IPS-NIHi7 (cell line): ENCODE measurements around the gene FTCD.

Experiments used
- DNase-seq: peaks from one replicate; pipeline ENCODE4 v3.0.0; 2012; ENCODE audit warnings: mixed read lengths; ENCODE audit errors: extremely low spot score

The FTCD gene

DNA sequence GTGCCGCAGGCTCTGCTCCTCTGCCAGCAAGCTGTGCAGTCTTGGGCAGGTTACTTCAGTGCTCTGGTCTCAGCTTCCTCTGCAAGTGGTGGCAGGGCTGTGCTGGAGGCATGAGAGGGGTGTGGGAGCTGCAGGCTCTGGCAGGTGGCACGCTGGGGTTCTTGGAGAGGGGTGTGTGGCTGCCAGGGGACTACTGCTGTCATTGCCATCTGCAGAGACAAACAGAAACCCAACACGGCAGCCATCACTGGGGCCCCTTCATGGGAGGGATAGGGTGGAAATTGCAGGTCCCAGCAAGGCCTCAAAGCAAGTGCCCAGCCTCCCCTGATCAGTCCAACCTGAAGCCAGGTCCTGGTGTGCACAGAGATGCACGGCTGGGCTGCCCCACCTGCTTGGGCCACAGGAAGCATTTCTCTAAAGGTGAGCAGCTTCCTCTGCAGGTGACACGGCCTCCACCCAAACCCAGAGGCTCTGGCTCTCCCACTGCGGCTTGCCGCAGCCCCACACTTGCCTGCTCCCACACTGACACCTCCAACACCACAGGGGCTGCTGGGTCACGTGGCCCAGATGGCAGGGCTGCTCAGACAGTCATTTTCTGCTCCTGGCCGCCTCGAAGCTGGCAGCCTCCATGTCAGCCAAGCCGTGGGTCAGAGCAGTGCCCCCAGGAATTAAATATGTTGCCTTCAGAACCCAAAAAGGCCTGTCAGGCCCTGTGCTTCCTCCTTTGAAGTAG lies 61.5 kb downstream of the FTCD start:
- peak; percentile 8 for DNase-seq

DNA sequence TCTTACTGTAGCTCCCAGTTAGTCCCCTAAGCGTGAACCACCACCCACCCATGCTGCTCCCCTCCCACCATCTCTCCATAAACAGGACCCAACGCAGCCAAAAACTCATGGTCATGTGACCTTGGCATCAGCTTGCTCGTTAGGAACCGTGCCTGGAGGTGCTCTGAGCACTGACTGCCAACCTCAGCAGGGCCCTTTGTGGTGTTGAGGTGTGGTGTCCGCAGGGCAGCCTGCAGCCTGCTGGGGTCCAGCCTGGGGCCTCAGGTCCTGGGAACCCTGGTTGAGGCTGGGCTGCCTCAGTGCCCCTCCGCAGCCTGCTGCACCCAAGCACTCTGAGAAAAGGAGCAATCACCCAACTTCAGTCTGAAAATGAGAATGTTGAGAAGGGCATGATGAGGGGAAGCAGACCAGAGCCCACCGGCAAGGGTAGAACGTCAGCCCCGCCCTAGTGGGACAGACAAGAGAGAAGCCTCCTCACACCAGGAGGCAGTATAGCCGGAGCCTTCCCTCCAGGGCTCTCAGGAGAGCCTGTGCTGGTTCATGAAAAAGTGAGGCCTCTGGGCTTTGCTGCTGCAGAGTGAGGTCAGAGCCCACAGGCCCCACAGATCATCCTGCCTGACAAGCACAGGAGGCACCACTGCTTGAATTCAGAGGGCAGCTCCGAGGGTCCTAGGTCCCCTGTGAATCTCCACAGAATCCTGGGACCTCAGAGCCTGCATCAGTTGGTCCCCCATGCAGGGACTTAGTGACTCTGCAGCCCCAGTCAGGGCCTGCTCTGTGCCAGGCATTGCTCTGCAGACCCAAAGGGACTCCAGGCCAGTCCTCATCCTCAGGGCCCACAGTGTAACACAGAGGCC lies 62.3 kb downstream of the FTCD start:
- DNase-seq = peak; percentile 5

DNA sequence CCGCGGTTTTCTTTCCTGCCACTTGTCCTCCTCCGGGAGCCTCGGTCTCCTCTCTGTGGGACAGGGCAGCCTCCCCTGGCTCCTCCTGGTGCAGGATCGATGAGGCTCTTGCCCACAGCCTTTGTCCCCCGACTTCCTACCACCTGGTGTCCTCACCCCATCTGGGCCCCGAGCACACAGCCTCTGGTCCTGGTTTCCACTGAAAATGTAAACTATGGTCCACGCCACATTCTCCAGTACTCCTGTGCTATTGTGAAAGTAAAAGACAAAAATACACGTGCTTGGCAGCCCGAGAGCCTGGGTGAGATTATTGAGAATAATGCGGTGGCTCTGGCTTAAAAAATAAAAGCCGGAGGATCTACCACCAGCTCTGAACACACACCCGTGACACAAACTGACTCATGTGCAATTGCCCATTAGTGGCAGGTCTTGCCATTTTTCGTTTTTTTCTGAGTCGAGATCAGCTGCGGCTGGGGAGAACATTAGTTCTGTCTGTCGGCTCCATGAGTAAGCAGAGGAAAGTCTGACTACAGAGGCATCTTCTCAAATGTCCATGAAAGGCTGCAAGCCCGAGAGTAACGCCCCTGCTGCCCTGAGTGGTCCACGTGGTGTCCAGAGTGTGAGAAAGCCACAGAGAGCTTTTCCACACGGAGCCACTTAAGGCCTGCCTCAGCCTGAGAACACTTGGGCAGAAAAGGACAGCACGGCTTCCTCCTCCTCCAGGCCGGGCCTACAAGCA lies 63.2 kb downstream of the FTCD start:
- peak; percentile 7 for DNase-seq

DNA sequence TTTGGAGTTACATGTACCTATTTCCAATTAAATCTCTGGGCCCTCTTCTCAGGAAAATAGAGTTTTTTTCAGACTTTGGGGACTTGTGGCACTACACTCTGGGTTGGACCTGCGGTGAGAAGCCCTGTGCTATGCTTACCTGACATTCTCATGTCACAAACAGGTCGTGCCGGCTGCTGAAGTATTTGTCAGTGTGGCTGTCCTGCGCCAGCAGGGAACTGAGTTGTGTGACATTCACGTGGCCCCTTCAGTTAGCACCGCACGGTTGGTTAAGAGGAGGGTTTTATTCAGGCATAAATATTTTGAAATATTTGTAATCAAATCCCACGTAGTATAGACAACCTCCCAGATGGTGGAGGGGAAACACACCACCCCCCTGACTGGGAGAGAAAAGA lies 63.8 kb downstream of the FTCD start:
- no peak for DNase-seq

DNA sequence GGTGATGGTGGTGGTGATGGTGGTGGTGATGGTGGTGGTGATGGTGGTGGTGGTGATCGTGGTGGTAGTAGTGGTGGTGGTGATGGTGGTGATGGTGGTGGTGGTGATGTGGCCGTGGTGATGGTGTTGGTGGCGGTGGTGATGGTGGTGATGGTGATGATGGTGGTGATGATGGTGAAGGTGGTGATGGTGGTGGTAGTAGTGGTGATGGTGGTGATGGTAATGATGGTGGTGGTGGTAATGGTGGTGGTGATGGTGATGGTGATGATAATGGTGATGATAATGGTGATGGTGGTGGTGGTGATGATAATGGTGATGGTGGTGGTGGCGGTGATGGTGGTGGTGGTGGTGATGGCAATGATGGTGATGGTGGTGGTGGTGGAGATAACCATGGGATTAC lies 64.3 kb downstream of the FTCD start:
- DNase-seq = no peak

DNA sequence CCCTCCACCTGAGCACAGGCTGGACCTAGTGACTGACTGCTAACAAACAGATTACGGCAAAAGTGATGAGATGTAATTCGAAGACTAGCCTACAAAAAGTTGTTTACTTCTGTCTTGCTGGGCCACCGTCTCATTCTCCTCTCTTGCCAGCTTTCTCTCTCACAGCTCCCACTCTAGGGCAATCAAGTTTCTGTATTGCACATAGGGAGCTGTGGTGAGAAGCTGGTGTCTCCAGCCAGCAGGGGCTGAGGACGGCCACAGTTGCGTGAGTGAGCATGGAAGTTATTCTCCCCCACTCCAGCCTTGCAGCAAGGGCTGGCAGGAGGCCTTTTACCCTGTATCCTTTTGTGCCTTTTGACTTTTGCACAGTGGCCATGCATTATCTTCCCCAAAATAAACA lies 66.1 kb downstream of the FTCD start:
- peak; percentile 7 for DNase-seq

DNA sequence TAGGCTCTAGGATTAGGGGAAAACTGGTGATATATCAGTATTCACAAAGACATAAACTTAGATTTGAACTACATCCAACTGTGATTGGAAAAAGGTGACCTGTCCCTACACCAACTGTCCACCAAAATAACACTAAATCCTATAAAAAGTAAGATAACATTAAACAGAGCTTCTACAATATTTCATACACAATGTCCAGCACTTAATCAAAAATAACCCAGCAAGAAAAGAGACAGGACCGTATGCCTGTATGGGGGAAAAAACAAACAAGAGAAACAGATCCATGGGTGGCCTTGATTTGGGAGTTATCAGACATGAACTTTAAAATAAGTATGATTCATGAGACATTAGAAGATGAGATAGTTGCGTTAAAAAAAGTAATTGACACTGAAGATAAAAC lies 67.2 kb downstream of the FTCD start:
- DNase-seq = no peak

DNA sequence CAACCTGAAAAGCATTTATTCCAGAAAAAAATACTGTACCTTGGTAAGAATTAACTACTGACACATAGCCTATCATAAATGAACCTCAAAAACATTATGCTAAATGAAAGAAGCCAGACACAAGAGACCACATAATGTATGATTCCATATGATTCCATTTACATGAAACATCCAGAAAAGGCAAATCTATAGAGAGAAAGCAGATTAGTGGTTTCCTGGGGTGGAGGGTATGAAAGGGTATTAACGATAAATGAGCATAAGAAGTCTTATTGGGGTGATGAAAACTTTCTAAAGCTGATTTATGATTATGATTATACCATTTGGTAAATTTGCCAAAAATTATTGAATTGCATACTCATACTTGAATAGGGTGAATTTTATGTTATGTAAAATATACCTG lies 67.7 kb downstream of the FTCD start:
- DNase-seq = no peak
